DMS53 treated with DMSO at 0.1 percent for 48 hours (cell line): ENCODE measurements around the gene SMIM36.
"Not testable (repeated sequence)": the region's sequence is repeated elsewhere in the genome, so short reads cannot be mapped to it uniquely, and the experiment has no call there.

Experiments
- DNase-seq: peaks from one replicate; lab custom pipeline; 2025; ENCODE audit not compliant: unreplicated experiment; lab: John Stamatoyannopoulos, UW

Gene SMIM36

GRCh38 chr17:55416470-55417052 is 94.7 kb downstream of the SMIM36 start:
- DNase-seq, result no peak

GRCh38 chr17:55416000-55416399 is 95.3 kb downstream of the SMIM36 start:
- DNase-seq, result no peak

GRCh38 chr17:55414983-55415382 is 96.3 kb downstream of the SMIM36 start:
- no peak for DNase-seq

- no peak for DNase-seq
These were observed 97.3 kb downstream of the SMIM36 start for GRCh38 chr17:55413825-55414489.

GRCh38 chr17:55411463-55411855 is 99.8 kb downstream of the SMIM36 start:
- DNase-seq, result no peak

GRCh38 chr17:55410722-55411462 is 100.4 kb downstream of the SMIM36 start:
- DNase-seq, result no peak

- DNase-seq, result no peak
These were observed 102.0 kb downstream of the SMIM36 start for GRCh38 chr17:55409030-55409800.

- no peak for DNase-seq
These were observed 103.3 kb downstream of the SMIM36 start for GRCh38 chr17:55407641-55408566.

- no peak for DNase-seq
These were observed 105.7 kb downstream of the SMIM36 start for GRCh38 chr17:55405600-55405999.

GRCh38 chr17:55404197-55404596 is 107.1 kb downstream of the SMIM36 start:
- DNase-seq, result not testable (repeated sequence)

GRCh38 chr17:55402374-55402773 is 108.9 kb downstream of the SMIM36 start:
- DNase-seq, result no peak
